ENCODE data around the gene PCDH20.

- no peak for TF ChIP-seq CTCF (conservative IDR thresholded peaks at IDR 0.05)
- TF ChIP-seq ZFX (IDR thresholded peaks at IDR 0.05), result no peak
Observed at GRCh38 chr13:61410266-61410665, 5.4 kb downstream of the PCDH20 start.
